Measurements from ENCODE around the gene CASK. TPM values are rescaled to one million over a fixed set of nuclear protein-coding genes. Genes with fewer than 3 reads are reported as not detected.

The CASK gene
- total RNA-seq, 1 donor, result 26.6 TPM

DNA sequence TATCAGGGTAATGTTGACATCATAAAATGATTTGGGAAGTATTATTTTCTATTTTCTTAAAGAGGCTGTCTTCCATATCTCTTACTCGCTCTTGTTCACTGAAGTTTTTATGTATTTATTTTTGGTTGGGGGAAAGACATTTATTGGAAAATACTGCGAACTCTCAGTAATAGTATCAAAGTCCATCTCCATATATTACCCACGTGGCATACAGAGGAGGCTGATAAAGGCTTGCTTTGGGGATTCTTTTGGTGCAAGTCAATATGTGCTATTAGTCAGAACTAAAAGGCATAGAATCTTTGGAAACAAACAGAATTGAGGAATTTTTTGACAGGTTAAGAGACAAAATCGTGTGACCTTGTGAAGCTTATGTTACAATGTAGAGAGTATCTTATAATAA is 374.9 kb downstream of the CASK start:
- H3K4me3 ChIP-seq (ENCODE audit: low read length), result no peak overlapping the region
- no peaks in the 10 kb centered on the region for H3K4me1 ChIP-seq (ENCODE audit: insufficient read depth, low read length)
- no peaks in the 10 kb centered on the region for H3K27me3 ChIP-seq (ENCODE audit: insufficient read depth, low read length)
- H3K9me3 ChIP-seq (ENCODE audit: low read depth, low read length), result no peaks in the 10 kb centered on the region

DNA sequence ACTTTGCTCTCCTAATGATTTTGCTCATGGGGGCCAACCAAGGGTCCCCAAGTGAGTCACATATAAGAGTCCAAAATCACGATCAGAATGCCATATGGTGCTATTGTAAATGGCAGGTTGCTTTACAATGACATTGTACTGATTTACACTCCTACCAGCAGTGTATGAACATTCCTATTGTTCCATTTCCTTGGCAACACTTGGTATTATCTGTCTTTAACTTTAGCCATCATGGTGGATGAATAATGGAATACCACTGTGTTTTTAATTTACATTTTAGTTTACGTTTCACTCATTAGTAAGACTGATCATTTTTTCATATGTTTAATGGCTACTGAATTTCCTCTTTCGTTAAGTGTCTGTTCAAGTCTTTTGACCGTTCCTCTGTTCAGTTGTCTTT is 379.7 kb downstream of the CASK start:
- H3K9me3 ChIP-seq (ENCODE audit: low read depth, low read length), result no peaks in the 10 kb centered on the region
- no peaks in the 10 kb centered on the region for H3K4me1 ChIP-seq (ENCODE audit: insufficient read depth, low read length)
- no peaks in the 10 kb centered on the region for H3K27me3 ChIP-seq (ENCODE audit: insufficient read depth, low read length)
- H3K4me3 ChIP-seq (ENCODE audit: low read length), result no peak overlapping the region

DNA sequence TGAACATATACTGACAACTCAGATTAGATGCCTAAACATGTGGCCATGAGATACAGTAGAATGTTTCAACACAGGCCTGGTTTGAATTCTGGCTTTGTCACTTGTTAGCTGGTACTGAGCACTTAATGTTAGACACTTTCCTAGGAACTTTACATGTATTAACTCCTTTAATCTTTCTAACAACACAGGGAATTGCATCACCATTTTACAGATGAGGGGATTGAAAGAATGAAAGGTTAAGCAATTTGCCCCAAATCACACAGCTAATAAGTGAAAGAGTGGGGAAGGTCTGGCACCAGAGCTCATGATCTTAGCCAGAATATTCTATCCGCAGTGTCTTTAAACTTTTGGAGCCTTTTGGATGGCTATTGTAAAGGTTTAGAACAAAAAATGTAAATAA is 380.3 kb downstream of the CASK start:
- Histone ChIP-seq H3K4me3 (ENCODE audit: low read length) (no peak overlapping the region), H3K4me1 (ENCODE audit: insufficient read depth, low read length) (no peaks in the 10 kb centered on the region), H3K27me3 (ENCODE audit: insufficient read depth, low read length) (no peaks in the 10 kb centered on the region), H3K9me3 (ENCODE audit: low read depth, low read length) (no peaks in the 10 kb centered on the region)

DNA sequence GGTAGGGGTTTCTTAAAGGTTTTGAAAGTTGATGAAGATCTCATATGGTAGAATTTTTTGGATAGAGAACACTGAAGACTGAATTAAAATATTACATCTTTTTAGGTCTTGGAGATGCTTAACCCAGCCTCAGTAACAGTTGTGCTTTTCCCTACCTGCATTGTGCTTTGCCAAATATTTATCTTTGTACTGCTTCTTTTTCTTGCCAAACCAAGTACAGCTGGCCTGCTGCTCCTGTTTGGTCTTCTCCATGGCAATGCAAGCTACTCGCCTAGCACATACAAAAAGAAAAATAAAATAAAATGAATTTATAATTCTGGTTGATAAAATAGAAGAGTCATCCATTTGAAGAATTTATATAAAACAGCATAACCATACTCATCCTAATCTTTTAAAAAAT is 380.8 kb downstream of the CASK start:
- Histone ChIP-seq H3K4me1 (ENCODE audit: insufficient read depth, low read length) (no peaks in the 10 kb centered on the region), H3K27me3 (ENCODE audit: insufficient read depth, low read length) (no peaks in the 10 kb centered on the region), H3K4me3 (ENCODE audit: low read length) (no peak overlapping the region), H3K9me3 (ENCODE audit: low read depth, low read length) (no peaks in the 10 kb centered on the region)

DNA sequence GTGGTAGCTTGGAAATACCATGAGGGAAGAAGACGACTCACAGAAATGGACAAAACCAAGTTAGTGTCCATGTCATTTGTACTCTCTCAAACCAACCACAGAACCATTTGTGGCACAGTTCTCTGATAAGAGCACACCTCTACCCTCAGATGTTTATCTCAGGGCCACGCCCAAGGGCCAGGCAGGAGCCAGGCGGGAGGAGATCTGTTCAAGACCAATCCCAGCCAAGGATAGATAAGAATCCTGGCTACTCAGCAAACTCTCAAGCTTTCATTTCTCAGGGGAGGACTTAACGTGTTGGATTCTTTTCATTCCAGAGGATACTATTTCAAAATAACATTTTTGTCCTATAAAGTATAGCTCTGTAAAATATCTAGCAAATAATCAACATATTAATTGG is 381.2 kb downstream of the CASK start:
- H3K27me3 ChIP-seq (ENCODE audit: insufficient read depth, low read length), result no peaks in the 10 kb centered on the region
- H3K4me1 ChIP-seq (ENCODE audit: insufficient read depth, low read length), result no peaks in the 10 kb centered on the region
- no peak overlapping the region for H3K4me3 ChIP-seq (ENCODE audit: low read length)
- no peaks in the 10 kb centered on the region for H3K9me3 ChIP-seq (ENCODE audit: low read depth, low read length)

DNA sequence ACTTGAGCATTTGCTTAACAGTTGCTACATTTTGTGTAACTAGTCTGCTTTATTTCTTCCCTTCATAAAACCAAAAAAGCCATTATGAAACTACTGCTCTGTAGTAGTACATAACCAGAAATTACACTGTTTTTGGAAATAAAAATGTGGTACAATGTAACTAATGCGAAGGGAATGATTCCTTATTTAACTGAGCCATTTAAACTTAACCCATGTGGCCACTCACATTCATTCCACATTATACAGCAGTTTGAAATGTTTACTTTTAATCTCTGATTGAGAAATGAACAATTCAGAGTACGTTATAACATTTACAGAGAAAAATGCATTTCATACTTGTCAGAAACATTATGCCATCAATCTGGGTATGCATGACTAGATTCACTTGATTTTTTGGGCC is 382.0 kb downstream of the CASK start:
- Histone ChIP-seq H3K4me3 (ENCODE audit: low read length) (no peak overlapping the region), H3K4me1 (ENCODE audit: insufficient read depth, low read length) (no peaks in the 10 kb centered on the region), H3K9me3 (ENCODE audit: low read depth, low read length) (no peaks in the 10 kb centered on the region), H3K27me3 (ENCODE audit: insufficient read depth, low read length) (no peaks in the 10 kb centered on the region)

DNA sequence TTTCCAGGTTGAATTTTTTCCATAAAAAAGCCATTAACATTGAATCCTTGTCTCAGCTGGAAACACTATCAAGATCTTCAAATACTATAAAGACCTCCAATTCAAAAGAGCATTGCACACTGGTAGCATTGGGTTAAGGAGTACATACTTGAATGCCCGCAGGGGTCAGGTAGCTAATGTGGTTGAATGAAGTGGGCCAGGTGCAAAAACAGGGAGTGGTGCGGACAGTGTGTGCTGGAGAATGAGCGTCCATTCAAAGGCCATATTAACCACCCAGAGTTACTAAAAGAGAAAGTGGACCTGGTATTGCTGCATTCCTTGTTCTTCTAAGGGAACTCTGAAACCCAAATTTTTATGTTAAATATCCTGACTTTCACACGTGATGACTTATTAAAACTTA is 384.6 kb downstream of the CASK start:
- Histone ChIP-seq H3K27me3 (ENCODE audit: insufficient read depth, low read length) (no peaks in the 10 kb centered on the region), H3K4me1 (ENCODE audit: insufficient read depth, low read length) (no peaks in the 10 kb centered on the region), H3K4me3 (ENCODE audit: low read length) (no peak overlapping the region), H3K9me3 (ENCODE audit: low read depth, low read length) (no peaks in the 10 kb centered on the region)

DNA sequence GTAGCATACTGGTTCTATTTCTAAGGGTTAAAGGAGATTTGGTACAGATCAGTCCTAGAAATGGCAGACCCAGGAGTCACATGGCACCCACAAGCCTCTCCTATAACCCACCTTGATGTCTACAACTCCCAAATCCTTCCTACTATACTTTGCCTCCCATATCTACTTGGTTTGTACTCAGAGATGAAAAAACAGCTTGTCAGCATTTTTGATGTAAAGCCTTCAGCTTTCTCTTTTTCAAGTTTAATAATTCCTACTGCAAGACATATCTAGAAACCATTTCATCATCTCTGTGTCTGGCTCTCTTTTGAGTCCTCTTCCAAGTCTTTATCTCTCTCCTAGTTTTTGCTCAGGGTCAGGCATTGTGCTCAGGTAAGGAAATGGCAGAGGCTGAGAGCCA is 393.3 kb downstream of the CASK start:
- Histone ChIP-seq H3K4me3 (ENCODE audit: low read length) (no peak overlapping the region), H3K27me3 (ENCODE audit: insufficient read depth, low read length) (no peaks in the 10 kb centered on the region), H3K9me3 (ENCODE audit: low read depth, low read length) (no peaks in the 10 kb centered on the region), H3K4me1 (ENCODE audit: insufficient read depth, low read length) (no peaks in the 10 kb centered on the region)

DNA sequence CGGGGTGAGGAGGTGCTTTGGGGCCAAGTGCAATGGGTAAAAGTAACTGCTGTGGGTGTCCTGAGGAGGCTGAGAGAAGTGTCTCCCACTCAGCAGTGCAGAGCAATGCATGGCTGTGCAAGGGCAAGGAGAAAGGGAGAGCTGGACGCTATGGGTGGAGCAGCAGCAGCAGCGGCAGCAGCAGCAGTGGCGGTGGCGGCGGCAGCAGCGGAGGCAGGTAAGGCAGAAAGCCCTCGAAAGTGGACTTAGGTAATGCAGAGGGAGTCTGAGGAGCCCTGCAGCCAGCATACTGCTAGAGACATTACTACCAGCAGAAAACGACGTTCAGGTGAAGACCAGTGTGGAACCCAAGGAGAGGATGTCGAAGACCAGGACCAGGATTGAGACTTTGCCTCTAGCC is 394.1 kb downstream of the CASK start:
- Histone ChIP-seq H3K27me3 (ENCODE audit: insufficient read depth, low read length) (no peaks in the 10 kb centered on the region), H3K9me3 (ENCODE audit: low read depth, low read length) (no peaks in the 10 kb centered on the region), H3K4me1 (ENCODE audit: insufficient read depth, low read length) (no peaks in the 10 kb centered on the region), H3K4me3 (ENCODE audit: low read length) (no peak overlapping the region)

DNA sequence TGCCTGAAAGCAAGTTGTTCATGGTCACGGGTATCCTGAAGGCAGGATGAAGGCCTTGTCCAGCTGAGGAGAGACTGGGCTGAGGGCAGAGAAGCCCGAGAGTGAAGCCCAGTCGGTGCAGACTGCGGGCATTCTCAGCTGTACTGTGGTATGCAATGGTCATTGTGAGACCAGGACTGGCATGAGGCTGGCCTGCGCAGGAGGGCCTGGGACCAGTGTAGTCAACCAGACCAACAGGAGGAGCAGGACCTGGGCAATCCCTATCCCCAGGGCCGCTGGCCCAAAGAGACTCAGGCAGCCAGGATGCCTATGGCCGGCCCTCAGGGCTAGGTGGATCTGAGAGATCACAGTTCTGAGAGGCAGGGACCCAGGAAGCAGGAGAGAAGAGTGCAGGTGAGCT is 394.6 kb downstream of the CASK start:
- H3K4me1 ChIP-seq (ENCODE audit: insufficient read depth, low read length), result no peaks in the 10 kb centered on the region
- H3K9me3 ChIP-seq (ENCODE audit: low read depth, low read length), result no peaks in the 10 kb centered on the region
- no peaks in the 10 kb centered on the region for H3K27me3 ChIP-seq (ENCODE audit: insufficient read depth, low read length)
- no peak overlapping the region for H3K4me3 ChIP-seq (ENCODE audit: low read length)

DNA sequence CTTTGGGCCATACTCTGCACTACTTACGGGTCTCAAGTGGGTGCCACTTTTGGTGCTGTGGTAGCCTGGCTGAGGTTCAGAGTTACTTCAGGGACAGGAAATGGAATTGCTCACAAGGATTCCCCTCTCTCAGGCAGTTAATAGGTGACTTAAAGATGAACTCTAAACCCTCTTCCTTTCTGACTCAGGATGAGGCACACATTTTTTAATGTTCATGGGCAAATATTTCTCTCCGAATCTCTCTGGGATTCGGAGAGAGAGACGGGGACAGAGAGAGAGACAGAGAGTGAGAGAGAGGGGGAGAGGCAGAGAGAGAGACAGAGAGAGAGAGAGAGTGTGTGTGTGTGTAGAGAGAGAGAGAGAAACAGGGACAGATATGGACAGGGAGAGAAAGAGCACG is 396.4 kb downstream of the CASK start:
- no peaks in the 10 kb centered on the region for H3K27me3 ChIP-seq (ENCODE audit: insufficient read depth, low read length)
- H3K4me1 ChIP-seq (ENCODE audit: insufficient read depth, low read length), result no peaks in the 10 kb centered on the region
- H3K9me3 ChIP-seq (ENCODE audit: low read depth, low read length), result no peaks in the 10 kb centered on the region
- no peak overlapping the region for H3K4me3 ChIP-seq (ENCODE audit: low read length)

DNA sequence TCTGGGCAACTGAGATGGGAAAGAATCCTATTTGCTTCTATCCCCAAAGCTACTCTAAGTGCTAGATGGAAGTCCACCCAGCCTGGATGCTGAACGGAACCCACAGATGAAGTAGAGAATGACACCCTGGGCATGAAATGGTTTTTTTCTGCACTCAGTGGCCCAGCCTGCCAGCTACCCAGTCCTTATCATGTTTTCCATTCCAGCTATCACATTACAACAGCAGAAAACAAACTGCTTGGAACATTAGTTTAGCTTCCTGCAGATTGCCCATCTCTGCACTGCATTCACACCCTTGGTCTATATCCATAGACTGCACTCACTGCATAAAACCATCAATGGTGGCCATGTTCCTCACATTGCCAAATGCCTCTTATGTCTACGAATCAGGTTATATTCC is 397.1 kb downstream of the CASK start:
- Histone ChIP-seq H3K4me3 (ENCODE audit: low read length) (no peak overlapping the region), H3K4me1 (ENCODE audit: insufficient read depth, low read length) (no peaks in the 10 kb centered on the region), H3K9me3 (ENCODE audit: low read depth, low read length) (no peaks in the 10 kb centered on the region), H3K27me3 (ENCODE audit: insufficient read depth, low read length) (no peaks in the 10 kb centered on the region)

DNA sequence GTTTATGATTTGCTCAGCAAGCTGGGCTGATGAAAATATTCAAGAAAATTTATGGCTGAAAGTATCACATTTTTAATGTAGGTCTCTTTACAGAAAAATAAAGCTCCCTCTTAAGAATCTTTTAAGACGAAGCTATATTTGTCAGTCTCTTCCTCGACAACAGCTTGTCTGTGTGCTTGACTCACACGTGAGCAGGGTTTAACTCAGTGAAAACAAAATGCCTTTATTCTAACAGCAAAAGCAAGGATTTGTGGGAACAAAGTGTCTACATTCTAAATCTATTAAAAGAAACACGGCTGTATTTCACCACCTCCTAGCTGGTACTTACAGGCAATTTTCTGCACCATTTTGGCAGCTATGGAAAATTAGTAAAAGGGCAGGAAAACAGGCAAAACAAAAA is 400.7 kb downstream of the CASK start:
- Histone ChIP-seq H3K4me3 (ENCODE audit: low read length) (no peak overlapping the region), H3K27me3 (ENCODE audit: insufficient read depth, low read length) (no peaks in the 10 kb centered on the region), H3K9me3 (ENCODE audit: low read depth, low read length) (no peaks in the 10 kb centered on the region), H3K4me1 (ENCODE audit: insufficient read depth, low read length) (no peaks in the 10 kb centered on the region)

DNA sequence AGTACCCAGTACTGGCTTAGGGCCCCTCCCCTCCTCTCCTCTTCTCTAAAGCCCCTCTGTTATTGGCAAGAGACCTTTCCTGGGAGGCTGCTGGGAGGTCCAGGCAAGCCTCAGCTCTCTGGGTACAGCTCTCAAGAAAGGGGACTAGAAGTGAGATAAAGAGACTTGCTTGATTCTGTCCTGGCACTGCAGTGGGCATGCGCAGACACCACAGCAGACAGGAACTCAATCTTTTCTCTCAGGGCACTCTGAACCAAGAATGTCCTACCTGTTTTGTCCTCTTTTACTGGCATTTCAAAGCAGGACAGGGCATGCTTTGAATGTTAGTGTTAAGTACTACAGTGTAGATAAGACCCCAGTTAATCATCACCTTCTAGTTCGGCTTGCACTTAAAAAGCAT is 401.3 kb downstream of the CASK start:
- Histone ChIP-seq H3K4me3 (ENCODE audit: low read length) (no peak overlapping the region), H3K9me3 (ENCODE audit: low read depth, low read length) (no peaks in the 10 kb centered on the region), H3K27me3 (ENCODE audit: insufficient read depth, low read length) (no peaks in the 10 kb centered on the region), H3K4me1 (ENCODE audit: insufficient read depth, low read length) (no peaks in the 10 kb centered on the region)

DNA sequence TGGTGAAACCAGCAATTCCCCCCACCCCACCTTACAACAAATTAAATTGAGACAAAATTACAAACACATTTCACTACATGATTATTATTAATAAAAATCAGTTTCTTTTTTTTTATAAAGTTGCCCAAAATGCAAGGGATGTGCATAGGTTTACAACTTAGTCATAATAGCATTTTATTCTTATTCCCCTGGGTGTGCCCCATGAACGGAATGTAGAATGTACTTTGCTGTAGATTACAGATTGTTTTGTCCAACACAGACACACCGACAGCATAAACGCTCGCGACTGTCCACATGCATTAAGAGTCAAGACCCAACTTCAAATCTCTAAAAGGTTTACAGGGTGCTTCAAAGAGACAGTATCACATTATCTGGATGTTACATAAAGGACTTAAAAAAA is 403.9 kb downstream of the CASK start:
- H3K9me3 ChIP-seq (ENCODE audit: low read depth, low read length), result no peaks in the 10 kb centered on the region
- H3K27me3 ChIP-seq (ENCODE audit: insufficient read depth, low read length), result no peaks in the 10 kb centered on the region
- H3K4me1 ChIP-seq (ENCODE audit: insufficient read depth, low read length), result no peaks in the 10 kb centered on the region
- no peak overlapping the region for H3K4me3 ChIP-seq (ENCODE audit: low read length)

DNA sequence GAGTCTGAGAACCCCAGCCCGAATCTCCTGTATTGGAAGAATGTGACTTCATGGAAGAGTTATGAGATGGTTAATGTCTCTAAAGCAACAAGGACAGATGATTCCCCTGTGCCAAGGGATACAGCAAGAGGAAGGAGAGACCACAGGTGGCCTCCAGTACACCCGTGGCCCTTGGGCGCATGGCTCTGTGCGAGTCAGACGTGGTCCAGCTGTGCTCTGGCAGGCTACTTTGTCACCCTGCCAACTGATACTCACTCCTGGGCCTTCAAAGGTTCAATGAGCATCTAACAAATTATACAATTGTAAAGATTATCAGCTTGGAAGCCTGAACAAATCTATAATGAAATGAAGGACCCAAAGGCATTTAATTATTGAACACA is 404.5 kb downstream of the CASK start:
- Histone ChIP-seq H3K4me3 (ENCODE audit: low read length) (no peak overlapping the region), H3K9me3 (ENCODE audit: low read depth, low read length) (no peaks in the 10 kb centered on the region), H3K4me1 (ENCODE audit: insufficient read depth, low read length) (no peaks in the 10 kb centered on the region), H3K27me3 (ENCODE audit: insufficient read depth, low read length) (no peaks in the 10 kb centered on the region)

Data from mononuclear cell (primary cell).